ENCODE data around the gene MCOLN2.

The MCOLN2 gene

GRCh38 chr1:84890566-84890965 lies 106.3 kb downstream of the MCOLN2 start:
- no peak for DNase-seq

GRCh38 chr1:84889437-84889836 lies 107.5 kb downstream of the MCOLN2 start:
- DNase-seq = no peak

- DNase-seq = no peak
Observed at GRCh38 chr1:84888753-84889152, 108.2 kb downstream of the MCOLN2 start.

- DNase-seq = no peak
Observed at GRCh38 chr1:84887261-84887934, 109.5 kb downstream of the MCOLN2 start.

GRCh38 chr1:84885469-84885868 lies 111.4 kb downstream of the MCOLN2 start:
- DNase-seq = no peak

- no peak for DNase-seq
Observed at GRCh38 chr1:84884671-84885389, 112.1 kb downstream of the MCOLN2 start.

- no peak for DNase-seq
Observed at GRCh38 chr1:84883286-84883685, 113.6 kb downstream of the MCOLN2 start.

GRCh38 chr1:84877592-84877991 lies 119.3 kb downstream of the MCOLN2 start:
- DNase-seq = no peak

- no peak for DNase-seq
Observed at GRCh38 chr1:84876353-84876752, 120.6 kb downstream of the MCOLN2 start.

All from DMS79 treated with DMSO at 0.1 percent for 48 hours (cell line).